ENCODE data around the gene FGF16.

GRCh38 chrX:77453190-77453589, 6.0 kb downstream of the FGF16 start:
- TF ChIP-seq EZH2 (IDR thresholded peaks at IDR 0.05; ENCODE audit: insufficient read depth, poor library complexity, severe bottlenecking), result no peak
- TF ChIP-seq EZH2phosphoT487 (IDR thresholded peaks at IDR 0.05; ENCODE audit: insufficient read depth, low read depth), result no peak
